HG03442 (cell line): Measurements from ENCODE around the gene AGFG2.
"Not testable (repeated sequence)": the region's sequence is repeated elsewhere in the genome, so short reads cannot be mapped to it uniquely, and the experiment has no call there.

Experiments
- ATAC-seq: cut with Tn5 transposase; IDR thresholded peaks from one replicate; pipeline ENCODE4 v1.9.1; 2021; ENCODE audit warnings: mild to moderate bottlenecking, moderate library complexity; ENCODE audit not compliant: unreplicated experiment

AGFG2 gene

GRCh38 chr7:100538654-100539435 lies at the start of gene AGFG2:
Gene AGFG2 (plus strand): TSS chr7:100539203. CDS start chr7:100539347, 144 bp downstream.
- ATAC-seq, result peak; percentile 93

- no peak for ATAC-seq
Measured at GRCh38 chr7:100489824-100490223, 49.2 kb upstream of the AGFG2 start.

- no peak for ATAC-seq
Measured at GRCh38 chr7:100490483-100491191, 48.4 kb upstream of the AGFG2 start.

GRCh38 chr7:100491192-100491578 lies 47.8 kb upstream of the AGFG2 start:
- no peak for ATAC-seq

GRCh38 chr7:100492738-100493475 lies 46.1 kb upstream of the AGFG2 start:
- no peak for ATAC-seq

- no peak for ATAC-seq
Measured at GRCh38 chr7:100493476-100494264, 45.3 kb upstream of the AGFG2 start.

GRCh38 chr7:100496509-100496908 lies 42.5 kb upstream of the AGFG2 start:
- no peak for ATAC-seq

GRCh38 chr7:100500743-100501142 lies 38.3 kb upstream of the AGFG2 start:
- not testable (repeated sequence) for ATAC-seq

GRCh38 chr7:100504031-100504430 lies 35.0 kb upstream of the AGFG2 start:
- not testable (repeated sequence) for ATAC-seq

GRCh38 chr7:100504887-100505611 lies 34.0 kb upstream of the AGFG2 start:
- no peak for ATAC-seq

GRCh38 chr7:100506356-100506923 lies 32.6 kb upstream of the AGFG2 start:
- no peak for ATAC-seq

- ATAC-seq, result no peak
Measured at GRCh38 chr7:100509231-100509630, 29.8 kb upstream of the AGFG2 start.

GRCh38 chr7:100510437-100511239 lies 28.4 kb upstream of the AGFG2 start:
- no peak for ATAC-seq

- no peak for ATAC-seq
Measured at GRCh38 chr7:100513212-100513810, 25.7 kb upstream of the AGFG2 start.

GRCh38 chr7:100515072-100515532 lies 23.9 kb upstream of the AGFG2 start:
- no peak for ATAC-seq

GRCh38 chr7:100516135-100516812 lies 22.7 kb upstream of the AGFG2 start:
- ATAC-seq, result peak; percentile 52

GRCh38 chr7:100517305-100517704 lies 21.7 kb upstream of the AGFG2 start:
- ATAC-seq, result no peak

- ATAC-seq, result no peak
Measured at GRCh38 chr7:100519580-100519979, 19.4 kb upstream of the AGFG2 start.
